Measurements from ENCODE around the gene ARHGEF38.

ARHGEF38 gene

DNA sequence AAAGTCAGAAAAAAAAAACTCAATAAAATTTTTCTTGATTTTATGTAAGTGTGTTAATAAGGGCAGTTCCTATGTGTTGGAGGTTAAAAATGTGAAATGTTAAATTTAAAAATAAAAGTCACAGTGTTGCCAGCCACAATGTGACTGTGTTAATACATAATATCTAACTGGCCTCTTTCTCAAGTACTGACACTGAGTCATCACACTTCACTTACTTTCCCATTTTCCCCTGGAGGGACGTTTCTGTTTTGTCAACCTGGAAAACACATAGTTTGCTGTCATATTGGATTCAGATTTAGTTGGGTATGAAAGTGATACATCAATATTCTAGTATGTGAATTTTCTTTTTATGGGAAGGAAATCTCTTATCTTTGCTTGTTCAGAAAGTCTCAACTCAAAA is 46.4 kb downstream of the ARHGEF38 start:
- H3K27ac ChIP-seq: no peak overlapping the region

DNA sequence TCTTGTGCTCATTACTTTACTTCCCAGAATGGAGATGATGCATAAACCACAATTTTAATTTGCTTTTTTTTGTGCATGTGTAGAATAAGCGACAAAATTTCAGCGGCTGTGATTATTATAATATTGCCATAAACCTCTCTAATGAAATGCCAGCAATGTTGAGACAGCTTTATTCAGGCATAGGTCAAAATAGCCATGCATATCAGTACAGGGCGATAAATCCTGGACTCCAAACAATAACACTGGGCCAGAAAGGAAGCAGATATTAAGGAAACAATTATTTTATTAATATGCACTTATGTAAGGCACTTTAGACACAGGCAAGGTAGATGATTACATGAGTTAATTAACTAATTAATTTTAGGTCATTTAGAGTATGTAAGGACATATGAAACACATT is 47.1 kb downstream of the ARHGEF38 start:
- no peak for TF ChIP-seq ZFX (IDR thresholded peaks at IDR 0.05)
- TF ChIP-seq, protein P1, sequence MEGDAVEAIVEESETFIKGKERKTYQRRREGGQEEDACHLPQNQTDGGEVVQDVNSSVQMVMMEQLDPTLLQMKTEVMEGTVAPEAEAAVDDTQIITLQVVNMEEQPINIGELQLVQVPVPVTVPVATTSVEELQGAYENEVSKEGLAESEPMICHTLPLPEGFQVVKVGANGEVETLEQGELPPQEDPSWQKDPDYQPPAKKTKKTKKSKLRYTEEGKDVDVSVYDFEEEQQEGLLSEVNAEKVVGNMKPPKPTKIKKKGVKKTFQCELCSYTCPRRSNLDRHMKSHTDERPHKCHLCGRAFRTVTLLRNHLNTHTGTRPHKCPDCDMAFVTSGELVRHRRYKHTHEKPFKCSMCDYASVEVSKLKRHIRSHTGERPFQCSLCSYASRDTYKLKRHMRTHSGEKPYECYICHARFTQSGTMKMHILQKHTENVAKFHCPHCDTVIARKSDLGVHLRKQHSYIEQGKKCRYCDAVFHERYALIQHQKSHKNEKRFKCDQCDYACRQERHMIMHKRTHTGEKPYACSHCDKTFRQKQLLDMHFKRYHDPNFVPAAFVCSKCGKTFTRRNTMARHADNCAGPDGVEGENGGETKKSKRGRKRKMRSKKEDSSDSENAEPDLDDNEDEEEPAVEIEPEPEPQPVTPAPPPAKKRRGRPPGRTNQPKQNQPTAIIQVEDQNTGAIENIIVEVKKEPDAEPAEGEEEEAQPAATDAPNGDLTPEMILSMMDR (conservative IDR thresholded peaks at IDR 0.05): no peak
- H3K27ac ChIP-seq: no peak overlapping the region

More for the DNA sequence above, 46.4 kb downstream of the ARHGEF38 start:
- no peak for TF ChIP-seq ZFX (IDR thresholded peaks at IDR 0.05)
- TF ChIP-seq, protein P1 (conservative IDR thresholded peaks at IDR 0.05): no peak

DNA sequence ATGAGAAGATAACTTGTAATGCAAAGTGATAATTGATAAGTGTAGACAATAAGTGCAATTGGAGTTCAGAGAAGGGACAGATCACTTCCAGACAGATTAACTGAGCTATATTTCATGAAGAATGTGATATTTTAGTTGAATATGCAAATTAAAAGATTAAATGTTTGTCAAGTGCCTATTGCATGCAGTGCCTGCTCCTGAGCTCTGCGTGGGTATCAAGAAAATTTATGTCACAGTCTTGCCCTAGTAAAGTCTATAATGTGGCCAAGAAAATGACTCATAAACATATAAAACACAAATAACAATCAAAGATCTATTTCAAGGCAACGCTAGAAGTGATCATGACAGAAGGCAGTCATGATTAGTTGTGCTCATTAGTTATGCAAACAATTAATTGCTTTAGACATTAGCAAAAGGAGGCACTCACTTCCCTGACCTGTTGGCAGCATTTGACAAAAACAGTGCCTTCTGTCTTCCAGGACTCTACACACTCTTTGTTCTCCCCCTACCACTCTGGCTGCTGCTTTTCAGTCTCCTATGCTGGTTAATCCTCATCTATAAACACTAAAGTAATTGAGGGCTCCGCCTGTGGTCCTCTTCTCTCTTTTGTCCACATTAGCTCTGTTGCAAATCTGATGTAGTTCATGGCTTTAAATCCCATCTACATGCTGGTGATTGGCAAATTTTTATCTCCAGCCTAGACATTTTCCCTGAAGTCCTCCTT is 47.7 kb downstream of the ARHGEF38 start:
- H3K27ac ChIP-seq: no peak overlapping the region
- TF ChIP-seq, protein P1 (conservative IDR thresholded peaks at IDR 0.05): no peak
- TF ChIP-seq ZFX (IDR thresholded peaks at IDR 0.05): no peak

DNA sequence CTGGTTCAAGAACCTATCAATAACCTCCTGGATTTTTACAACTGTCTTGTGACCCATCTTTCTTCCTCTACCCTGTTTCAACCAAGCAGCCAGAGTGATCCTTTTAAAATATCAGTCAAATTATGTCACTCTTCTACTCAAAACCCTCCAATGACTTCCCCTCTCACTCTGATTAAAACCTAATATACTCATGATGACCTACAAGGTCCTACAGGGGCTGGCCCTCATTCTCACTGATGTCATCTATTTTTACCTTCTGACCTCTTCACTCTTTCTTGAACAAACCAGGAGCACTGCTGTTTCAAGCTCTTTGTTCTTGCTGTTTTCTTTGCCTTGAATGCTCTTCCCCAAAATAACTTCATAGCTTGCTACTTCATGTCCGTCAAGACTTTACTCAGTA is 48.5 kb downstream of the ARHGEF38 start:
- TF ChIP-seq ZFX (IDR thresholded peaks at IDR 0.05): no peak
- TF ChIP-seq, protein P1 (conservative IDR thresholded peaks at IDR 0.05): no peak

DNA sequence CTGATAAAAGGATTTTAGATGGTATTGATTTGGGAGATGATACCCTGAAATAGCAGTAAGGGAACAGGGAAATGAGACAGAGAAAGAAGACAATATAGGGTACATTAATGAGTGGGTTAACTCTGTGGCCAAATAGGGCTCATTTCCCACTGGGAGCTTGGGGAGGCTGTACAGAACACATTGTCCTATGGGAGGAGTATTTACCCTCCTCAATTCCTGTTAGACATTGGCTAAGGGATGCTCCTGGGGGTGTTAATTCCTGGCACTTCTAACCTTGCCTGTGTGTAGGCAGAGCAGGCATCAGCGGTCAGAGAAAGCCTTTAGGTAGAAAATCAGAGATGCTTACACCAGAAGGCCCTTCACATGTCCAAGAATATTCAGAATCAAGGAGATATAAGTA is 49.0 kb downstream of the ARHGEF38 start:
- TF ChIP-seq ZFX (IDR thresholded peaks at IDR 0.05): no peak
- TF ChIP-seq, protein P1 (conservative IDR thresholded peaks at IDR 0.05): no peak
- no peak overlapping the region for H3K27ac ChIP-seq

More for the DNA sequence above, 48.5 kb downstream of the ARHGEF38 start:
- no peak overlapping the region for H3K27ac ChIP-seq

DNA sequence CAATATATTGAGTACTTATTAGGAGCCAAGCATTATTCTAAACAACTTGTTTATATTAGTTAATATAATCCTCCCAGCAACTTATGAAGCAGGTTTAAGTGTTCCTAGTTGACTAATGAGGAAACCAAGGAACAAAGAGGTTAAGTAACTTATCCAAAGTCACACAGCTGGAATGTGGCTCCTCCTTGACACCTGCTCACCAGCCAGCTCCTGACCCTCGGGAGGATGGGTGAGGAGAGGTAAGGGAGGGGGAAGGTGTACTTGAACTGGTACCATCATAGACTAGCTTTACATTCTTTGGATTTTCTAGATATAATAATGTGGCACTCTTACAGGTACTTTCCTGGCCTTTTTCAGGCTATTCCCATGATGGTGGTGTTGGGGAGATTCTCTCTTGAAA is 50.7 kb downstream of the ARHGEF38 start:
- no peak for TF ChIP-seq ZFX (IDR thresholded peaks at IDR 0.05)
- TF ChIP-seq, protein P1 (conservative IDR thresholded peaks at IDR 0.05): no peak
- H3K27ac ChIP-seq: no peak overlapping the region

DNA sequence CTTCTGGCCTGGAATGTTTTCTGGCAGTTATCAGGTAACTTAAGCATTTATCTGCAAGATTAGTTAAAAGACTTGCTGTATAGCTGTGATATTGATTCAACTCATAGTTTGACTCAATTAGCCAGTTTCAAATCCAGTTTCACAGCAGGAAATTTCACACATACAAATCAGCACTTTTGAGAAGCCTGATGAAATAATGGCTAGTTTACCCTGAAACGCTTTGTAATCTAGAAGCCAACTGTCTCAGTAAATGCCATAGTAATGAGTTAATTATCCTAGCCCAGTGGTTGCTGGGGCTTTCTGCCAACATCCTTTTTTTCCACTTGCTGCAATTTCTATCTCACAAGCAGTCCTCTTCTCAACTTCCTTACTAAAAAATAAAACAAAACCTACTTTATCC is 53.1 kb downstream of the ARHGEF38 start:
- TF ChIP-seq ZFX (IDR thresholded peaks at IDR 0.05): no peak
- TF ChIP-seq, protein P1 (conservative IDR thresholded peaks at IDR 0.05): no peak
- H3K27ac ChIP-seq: no peak overlapping the region

Data from C4-2B (cell line).